Transverse colon (tissue), 4 donors: ENCODE results near the gene NTNG1. TPM values are rescaled to one million over a fixed set of nuclear protein-coding genes. Genes with fewer than 3 reads are reported as not detected.

ENCODE experiments used
- DNase-seq: peaks from one replicate; pipeline ENCODE4 v3.0.0-alpha.2; 2019
- H3K27ac ChIP-seq, 4 donors: fragments of 200-600 bp; sonication (generic); 2 replicates each; pipeline ENCODE4 v1.5.1; 2016 to 2018; ENCODE audit warnings: inconsistent platforms in 4 of 4
- H3K27me3 ChIP-seq: fragments of 200-600 bp; sonication (generic); 2 replicates; pipeline ENCODE4 v1.5.1; 2017; ENCODE audit warnings: inconsistent platforms
- H3K36me3 ChIP-seq, 4 donors: fragments of 200-600 bp; sonication (generic); 2 replicates each; pipeline ENCODE4 v1.5.1; 2017 to 2019; ENCODE audit warnings: inconsistent platforms in 4 of 4
- H3K4me1 ChIP-seq, 4 donors: fragments of 200-600 bp; sonication (generic); 2 replicates each; pipeline ENCODE4 v1.5.1; 2017 to 2020; ENCODE audit warnings: inconsistent platforms in 4 of 4
- H3K4me3 ChIP-seq, 4 donors: fragments of 200-600 bp; sonication (generic); 1 replicate in 1 of 4; 2 replicates in 3 of 4; pipeline versions ENCODE4 v1.5.1 to v1.6.1; 2017 to 2019; ENCODE audit warnings: inconsistent platforms in 4 of 4
- H3K9me3 ChIP-seq, 2 donors: fragments of 200-600 bp; sonication (generic); 2 replicates each; pipeline ENCODE4 v1.5.1; 2017 to 2019; ENCODE audit warnings: inconsistent platforms in 2 of 2
- CTCF ChIP-seq, 5 experiments: fragments of 200-600 bp in 3 of 5; fragments of 450-650 bp in 2 of 5; sonication (generic) in 3 of 5; IDR thresholded peaks; 1 replicate in 2 of 5; 2 replicates in 3 of 5; pipeline ENCODE4 v1.5.1; 2016 to 2017; ENCODE audit warnings: antibody characterized with exemption in 5 of 5, inconsistent platforms in 3 of 5, mild to moderate bottlenecking in 2 of 5, moderate library complexity in 1 of 5
- EP300 ChIP-seq: sonication (generic); formaldehyde crosslinking; IDR thresholded peaks from one replicate; pipeline ENCODE4 v1.6.1; 2017; ENCODE audit warnings: antibody characterized with exemption, low read depth
- POLR2A ChIP-seq: fragments of 450-650 bp; IDR thresholded peaks from one replicate; pipeline ENCODE4 v1.6.1; 2016; ENCODE audit warnings: antibody characterized with exemption, mild to moderate bottlenecking, moderate library complexity
- POLR2AphosphoS5 ChIP-seq, 3 donors: sonication (generic); formaldehyde crosslinking; IDR thresholded peaks; one replicate each; pipeline ENCODE4 v1.6.1; 2016; ENCODE audit warnings: antibody characterized with exemption in 3 of 3
- WGBS, 2 donors: methylation state at CpG; one replicate each; pipeline ENCODE4 v1.1.5; 2018; ENCODE audit warnings: low coverage in 1 of 2; 5-methylcytosine and 5-hydroxymethylcytosine counted together
- in situ Hi-C, 4 donors: fragments of 200-750 bp; cut with MboI; loops; one replicate each; pipeline versions ENCODE4 v1.15.0 to v1.15.1; 2017; ENCODE audit warnings: low sequenced_read_pairs in 3 of 4, low pct_ligation_motif_present in 1 of 4, low pct_unique_long_range_greater_than_20kb in 1 of 4
- intact Hi-C: fragments of 100-400 bp; cut with DNase I; formaldehyde crosslinking; loops from one replicate; pipeline ENCODE4 v1.15.1; 2023; ENCODE audit warnings: low total_unique reads
- total RNA-seq, 4 donors: library from RNA; depleted of rRNA; stranded (reverse); fragments of >200 nt; gene quantifications; one replicate each; pipeline ENCODE4 v1.1.0, GENCODE V29; 2016

The NTNG1 gene
- total RNA-seq, 4 donors from 2014 or later, result 1.8 to 6.4 (median 3.5) TPM; not detected in 1

GRCh38 chr1:107339775-107340174, 198.9 kb downstream of the NTNG1 start:
- H3K4me1 ChIP-seq, result no peaks in the 10 kb centered on the region
- in situ Hi-C loops (no loop called here), intact Hi-C loops (no loop called here)
- WGBS, 2 donors, result 77 to 82% methylated on average over 3 of the region's 3 CpGs
- H3K4me3 ChIP-seq, result no peak overlapping the region
- H3K36me3 ChIP-seq, result no peaks in the 10 kb centered on the region
- no peak overlapping the region for H3K27ac ChIP-seq
- TF ChIP-seq POLR2AphosphoS5 (IDR thresholded peaks at IDR 0.05) (no peak), CTCF (IDR thresholded peaks at IDR 0.05) (no peak), POLR2A (no peak), EP300 (no peak)
- no peak for DNase-seq
- no peaks in the 10 kb centered on the region for H3K9me3 ChIP-seq
- no peaks in the 10 kb centered on the region for H3K27me3 ChIP-seq

- no peaks in the 10 kb centered on the region for H3K9me3 ChIP-seq
- no peak overlapping the region for H3K4me3 ChIP-seq
- intact Hi-C loops (no loop called here), in situ Hi-C loops (no loop called here)
- H3K27me3 ChIP-seq, result no peaks in the 10 kb centered on the region
- no peak for DNase-seq
- H3K4me1 ChIP-seq, result no peaks in the 10 kb centered on the region
- no peak for TF ChIP-seq EP300
- no peak for TF ChIP-seq POLR2A
- TF ChIP-seq POLR2AphosphoS5 (IDR thresholded peaks at IDR 0.05), result no peak
- no peak for TF ChIP-seq CTCF (IDR thresholded peaks at IDR 0.05)
- no peaks in the 10 kb centered on the region for H3K36me3 ChIP-seq
- no peak overlapping the region for H3K27ac ChIP-seq
Observed at GRCh38 chr1:107342316-107342715, 201.5 kb downstream of the NTNG1 start.

- intact Hi-C loops (no loop called here), in situ Hi-C loops (no loop called here)
- H3K27me3 ChIP-seq, result no peaks in the 10 kb centered on the region
- 63 to 94% methylated on average over 2 of the region's 2 CpGs for WGBS, 2 donors
- no peaks in the 10 kb centered on the region for H3K36me3 ChIP-seq
- H3K9me3 ChIP-seq, result no peaks in the 10 kb centered on the region
- no peak overlapping the region for H3K4me3 ChIP-seq
- no peaks in the 10 kb centered on the region for H3K4me1 ChIP-seq
- H3K27ac ChIP-seq, result no peak overlapping the region
- no peak for DNase-seq
- TF ChIP-seq POLR2AphosphoS5 (IDR thresholded peaks at IDR 0.05) (no peak), EP300 (no peak), POLR2A (no peak), CTCF (IDR thresholded peaks at IDR 0.05) (no peak)
Observed at GRCh38 chr1:107342768-107343167, 201.9 kb downstream of the NTNG1 start.

- Histone ChIP-seq H3K9me3 (no peaks in the 10 kb centered on the region), H3K4me3 (no peak overlapping the region), H3K36me3 (no peaks in the 10 kb centered on the region), H3K27ac (no peak overlapping the region), H3K4me1 (no peaks in the 10 kb centered on the region), H3K27me3 (no peaks in the 10 kb centered on the region)
- no peak for DNase-seq
- in situ Hi-C loops (no loop called here), intact Hi-C loops (no loop called here)
- WGBS, 2 donors, result 89 to 98% methylated on average over 5 of the region's 5 CpGs
- TF ChIP-seq EP300 (no peak), POLR2AphosphoS5 (IDR thresholded peaks at IDR 0.05) (no peak), CTCF (IDR thresholded peaks at IDR 0.05) (no peak), POLR2A (no peak)
Observed at GRCh38 chr1:107343601-107344000, 202.8 kb downstream of the NTNG1 start.
